Kidney tubule cell (primary cell): ENCODE results near the gene IMP3.
"Not testable (repeated sequence)": the region's sequence is repeated elsewhere in the genome, so short reads cannot be mapped to it uniquely, and the experiment has no call there.

Experiments
- DNase-seq: peaks from one replicate; pipeline ENCODE4 v3.0.0-alpha.2; 2018; ENCODE audit warnings: low spot score

IMP3 gene

GRCh38 chr15:75650908-75651809, 11.1 kb upstream of the IMP3 start:
- peak; percentile 54 for DNase-seq

GRCh38 chr15:75649848-75650247, 9.8 kb upstream of the IMP3 start:
- DNase-seq = no peak

- DNase-seq = no peak
Measured at GRCh38 chr15:75649045-75649761, 9.2 kb upstream of the IMP3 start.

- peak; percentile 37 for DNase-seq
Measured at GRCh38 chr15:75648156-75649000, 8.4 kb upstream of the IMP3 start.

- DNase-seq = peak; percentile 80
Measured at GRCh38 chr15:75647370-75648155, 7.5 kb upstream of the IMP3 start, which contains the start of gene SNX33. Gene SNX33, plus strand, starts transcription at chr15:75647912. Its CDS starts 1,191 bp downstream, at chr15:75649103.

GRCh38 chr15:75646944-75647364, 6.9 kb upstream of the IMP3 start:
- DNase-seq = no peak

GRCh38 chr15:75646112-75646943, 6.3 kb upstream of the IMP3 start:
- no peak for DNase-seq

- no peak for DNase-seq
Measured at GRCh38 chr15:75644376-75644775, 4.4 kb upstream of the IMP3 start.

- DNase-seq = no peak
Measured at GRCh38 chr15:75641603-75642002, 1.6 kb upstream of the IMP3 start.

GRCh38 chr15:75641179-75641503, 1.1 kb upstream of the IMP3 start:
- DNase-seq = no peak

GRCh38 chr15:75640483-75641178, 607 bp upstream of the IMP3 start:
- DNase-seq = peak; percentile 52

GRCh38 chr15:75639191-75639708, 774 bp downstream of the IMP3 start:
- DNase-seq = no peak

GRCh38 chr15:75637245-75638009, 2.6 kb downstream of the IMP3 start:
- DNase-seq = no peak

GRCh38 chr15:75636026-75636425, 4.0 kb downstream of the IMP3 start:
- DNase-seq = no peak

- not testable (repeated sequence) for DNase-seq
Measured at GRCh38 chr15:75633922-75634321, 6.1 kb downstream of the IMP3 start.

GRCh38 chr15:75631935-75632334, 8.1 kb downstream of the IMP3 start:
- no peak for DNase-seq

- peak; percentile 94 for DNase-seq
Measured at GRCh38 chr15:75625542-75626347, 14.3 kb downstream of the IMP3 start, which contains the start of gene SNUPN. Gene SNUPN, minus strand, starts transcription at chr15:75625725. Its CDS starts 4,674 bp downstream, at chr15:75621051.

- DNase-seq = no peak
Measured at GRCh38 chr15:75622505-75622904, 17.5 kb downstream of the IMP3 start.
